GM12872 (cell line): ENCODE measurements around the gene DIP2C.

Experiments
- CTCF ChIP-seq: IDR thresholded peaks from 3 replicates; pipeline ENCODE4 v1.5.1; 2011; ENCODE audit warnings: low read depth, mild to moderate bottlenecking, low read length, moderate library complexity; ENCODE audit not compliant: insufficient read depth

The DIP2C gene

GRCh38 chr10:525565-526315, 163.7 kb downstream of the DIP2C start:
- TF ChIP-seq CTCF: no peak

GRCh38 chr10:523925-524324, 165.5 kb downstream of the DIP2C start:
- TF ChIP-seq CTCF: no peak

- TF ChIP-seq CTCF: no peak
These were observed 167.1 kb downstream of the DIP2C start for GRCh38 chr10:522350-522749.

GRCh38 chr10:521261-522250, 167.9 kb downstream of the DIP2C start:
- TF ChIP-seq CTCF: no peak

- no peak for TF ChIP-seq CTCF
These were observed 169.1 kb downstream of the DIP2C start for GRCh38 chr10:520402-520787.

GRCh38 chr10:519716-520401, 169.6 kb downstream of the DIP2C start:
- TF ChIP-seq CTCF: no peak
